ENCODE measurements around the gene UBL4A.

GRCh38 chrX:154444755-154445246 lies 41.6 kb downstream of the UBL4A start:
- TF ChIP-seq CTCF (IDR thresholded peaks at IDR 0.05; ENCODE audit: low read length) (no peak), EZH2 (IDR thresholded peaks at IDR 0.05; ENCODE audit: borderline replicate concordance, low read length) (no peak)

All from OCI-LY1 (cell line).